ENCODE measurements around the gene ZNF660.

The ZNF660 gene

GRCh38 chr3:44554626-44555592, 29.9 kb upstream of the ZNF660 start, which contains the start of gene ZKSCAN7:
TSS of gene ZKSCAN7 (plus strand) at chr3:44555193. CDS start at chr3:44557048, 1,855 bp downstream.
- no peaks in the 10 kb centered on the region for H3K36me3 ChIP-seq (replicated peaks; ENCODE audit: insufficient read depth, low read length)
- TF ChIP-seq EZH2phosphoT487 (IDR thresholded peaks at IDR 0.05; ENCODE audit: low read length) = no peak
- no peak for TF ChIP-seq EZH2 (optimal IDR thresholded peaks at IDR 0.05; ENCODE audit: low read depth, low read length)
- TF ChIP-seq CTCF (IDR thresholded peaks at IDR 0.05; ENCODE audit: low read length) = no peak
- no peak within 1 kb of the TSS for H3K9ac ChIP-seq (ENCODE audit: low read length)
- H2AFZ ChIP-seq (ENCODE audit: low read length) = peak within 1 kb of the TSS; percentile 71
- H3K4me1 ChIP-seq (ENCODE audit: low read length) = no peaks in the 10 kb centered on the region
- H3F3A ChIP-seq (ENCODE audit: insufficient read depth, low read length) = no peaks in the 10 kb centered on the region
- DNase-seq = no peak
- no peaks in the 10 kb centered on the region for H4K20me1 ChIP-seq (ENCODE audit: insufficient read depth, low read length)
- H3K79me2 ChIP-seq (ENCODE audit: low read length) = no peaks in the 10 kb centered on the region
- peak within 1 kb of the TSS; percentile 56 for H3K4me3 ChIP-seq (ENCODE audit: low read length)
- H3K4me2 ChIP-seq (ENCODE audit: low read depth, low read length) = peak within 1 kb of the TSS; percentile 78
- no peaks in the 10 kb centered on the region for H3K27me3 ChIP-seq (replicated peaks; ENCODE audit: insufficient read depth, low read length)
- H3K9me3 ChIP-seq (replicated peaks; ENCODE audit: insufficient read depth, low read length) = no peaks in the 10 kb centered on the region
- no peak within 1 kb of the TSS for H3K27ac ChIP-seq (ENCODE audit: low read length)
- H3K9me2 ChIP-seq (replicated peaks; ENCODE audit: insufficient read depth, low read length) = no peaks in the 10 kb centered on the region

GRCh38 chr3:44555723-44556122, 29.0 kb upstream of the ZNF660 start:
- Histone ChIP-seq H3K4me3 (ENCODE audit: low read length) (peak overlapping the region; percentile 56; the same call in 1 of the 2 replicates), H3K4me1 (ENCODE audit: low read length) (no peaks in the 10 kb centered on the region), H3K4me2 (ENCODE audit: low read depth, low read length) (peak overlapping the region; percentile 78), H3K9me2 (replicated peaks; ENCODE audit: insufficient read depth, low read length) (no peaks in the 10 kb centered on the region), H3K9ac (ENCODE audit: low read length) (no peak overlapping the region), H3K27ac (ENCODE audit: low read length) (no peak overlapping the region), H3K9me3 (replicated peaks; ENCODE audit: insufficient read depth, low read length) (no peaks in the 10 kb centered on the region), H4K20me1 (ENCODE audit: insufficient read depth, low read length) (no peaks in the 10 kb centered on the region), H3K27me3 (replicated peaks; ENCODE audit: insufficient read depth, low read length) (no peaks in the 10 kb centered on the region), H3K36me3 (replicated peaks; ENCODE audit: insufficient read depth, low read length) (no peaks in the 10 kb centered on the region), H3K79me2 (ENCODE audit: low read length) (no peaks in the 10 kb centered on the region), H3F3A (ENCODE audit: insufficient read depth, low read length) (no peaks in the 10 kb centered on the region), H2AFZ (ENCODE audit: low read length) (peak overlapping the region; percentile 71)
- TF ChIP-seq CTCF (IDR thresholded peaks at IDR 0.05; ENCODE audit: low read length) (no peak), EZH2phosphoT487 (IDR thresholded peaks at IDR 0.05; ENCODE audit: low read length) (no peak), EZH2 (optimal IDR thresholded peaks at IDR 0.05; ENCODE audit: low read depth, low read length) (no peak)
- no peak for DNase-seq

- no peaks in the 10 kb centered on the region for H4K20me1 ChIP-seq (ENCODE audit: insufficient read depth, low read length)
- H3K4me3 ChIP-seq (ENCODE audit: low read length) = no peak overlapping the region
- H2AFZ ChIP-seq (ENCODE audit: low read length) = no peak overlapping the region
- H3F3A ChIP-seq (ENCODE audit: insufficient read depth, low read length) = no peaks in the 10 kb centered on the region
- DNase-seq = no peak
- no peaks in the 10 kb centered on the region for H3K9me2 ChIP-seq (replicated peaks; ENCODE audit: insufficient read depth, low read length)
- no peaks in the 10 kb centered on the region for H3K9me3 ChIP-seq (replicated peaks; ENCODE audit: insufficient read depth, low read length)
- H3K4me1 ChIP-seq (ENCODE audit: low read length) = no peaks in the 10 kb centered on the region
- H3K27me3 ChIP-seq (replicated peaks; ENCODE audit: insufficient read depth, low read length) = no peaks in the 10 kb centered on the region
- no peaks in the 10 kb centered on the region for H3K79me2 ChIP-seq (ENCODE audit: low read length)
- TF ChIP-seq EZH2phosphoT487 (IDR thresholded peaks at IDR 0.05; ENCODE audit: low read length) (no peak), EZH2 (optimal IDR thresholded peaks at IDR 0.05; ENCODE audit: low read depth, low read length) (no peak), CTCF (IDR thresholded peaks at IDR 0.05; ENCODE audit: low read length) (no peak)
- H3K27ac ChIP-seq (ENCODE audit: low read length) = no peak overlapping the region
- no peak overlapping the region for H3K9ac ChIP-seq (ENCODE audit: low read length)
- no peaks in the 10 kb centered on the region for H3K36me3 ChIP-seq (replicated peaks; ENCODE audit: insufficient read depth, low read length)
- no peak overlapping the region for H3K4me2 ChIP-seq (ENCODE audit: low read depth, low read length)
These were observed 27.7 kb upstream of the ZNF660 start for GRCh38 chr3:44557074-44557473.

Measured in MM.1S (cell line).